Smooth muscle cell (in vitro differentiated cells): Measurements from ENCODE around the gene ZMYND8. TPM values are rescaled to one million over a fixed set of nuclear protein-coding genes. Genes with fewer than 3 reads are reported as not detected.

Experiments
- DNase-seq: peaks from one replicate; lab custom pipeline; 2025; ENCODE audit not compliant: unreplicated experiment; lab: John Stamatoyannopoulos, UW
- H2AFZ ChIP-seq: fragments of 200-600 bp; sonication (generic); 2 replicates; pipeline ENCODE4 v1.6.0; 2016; ENCODE audit warnings: antibody characterized with exemption, low read depth, mild to moderate bottlenecking
- H3F3A ChIP-seq: fragments of 200-600 bp; sonication (generic); 2 replicates; pipeline ENCODE4 v1.6.0; 2017; ENCODE audit warnings: antibody characterized with exemption, low read depth
- H3K27ac ChIP-seq: fragments of 200-600 bp; sonication (generic); 2 replicates; pipeline ENCODE4 v1.5.1; 2016; ENCODE audit warnings: low read depth, mild to moderate bottlenecking
- H3K27me3 ChIP-seq: fragments of 200-600 bp; sonication (generic); 2 replicates; pipeline ENCODE4 v1.6.1; 2016; ENCODE audit warnings: low read depth, mild to moderate bottlenecking
- H3K36me3 ChIP-seq: fragments of 200-600 bp; sonication (generic); 2 replicates; pipeline ENCODE4 v1.5.1; 2016; ENCODE audit warnings: low read depth
- H3K4me1 ChIP-seq: fragments of 200-600 bp; sonication (generic); 2 replicates; pipeline ENCODE4 v1.5.1; 2016; ENCODE audit warnings: low read depth
- H3K4me2 ChIP-seq: fragments of 200-600 bp; sonication (generic); 2 replicates; pipeline ENCODE4 v1.6.0; 2016; ENCODE audit warnings: mild to moderate bottlenecking
- H3K4me3 ChIP-seq: fragments of 200-600 bp; sonication (generic); 2 replicates; pipeline ENCODE4 v1.5.1; 2016; ENCODE audit warnings: mild to moderate bottlenecking
- H3K79me2 ChIP-seq: fragments of 200-600 bp; sonication (generic); 2 replicates; pipeline ENCODE4 v1.6.0; 2016; ENCODE audit warnings: low read depth, mild to moderate bottlenecking
- H3K9ac ChIP-seq: fragments of 200-600 bp; sonication (generic); 2 replicates; pipeline ENCODE4 v1.6.0; 2016; ENCODE audit warnings: low read depth
- H3K9me3 ChIP-seq: fragments of 200-600 bp; sonication (generic); replicated peaks from 2 replicates; pipeline ENCODE4 v1.5.1; 2016; ENCODE audit warnings: low read depth
- H4K20me1 ChIP-seq: fragments of 200-600 bp; sonication (generic); 2 replicates; pipeline ENCODE4 v1.6.0; 2016; ENCODE audit warnings: low read depth
- CTCF ChIP-seq: fragments of 200-600 bp; sonication (generic); IDR thresholded peaks from 2 replicates; pipeline ENCODE4 v1.5.1; 2017; ENCODE audit warnings: borderline replicate concordance, mild to moderate bottlenecking, antibody characterized with exemption; ENCODE audit not compliant: insufficient read depth, poor library complexity, severe bottlenecking
- WGBS: methylation state at CpG from one replicate; pipeline ENCODE4 v1.1.7; 2016; ENCODE audit warnings: low lambda C conversion rate; 5-methylcytosine and 5-hydroxymethylcytosine counted together
- polyA plus RNA-seq: library from polyadenylated mRNA; unstranded; fragments of >200 nt; fragmentation: Nextera tagmentation; extraction: Ambion mirVana; gene quantifications from 2 replicates; pipeline ENCODE4 v1.2.1, GENCODE V29; 2016
- total RNA-seq: library from RNA; depleted of rRNA; stranded (reverse); fragments of >200 nt; gene quantifications from 2 replicates; pipeline ENCODE4 v1.2.3, GENCODE V29; 2014

ZMYND8 gene
- total and polyA plus RNA-seq, 2 experiments from 2014 or later: 15.2 to 24.1 TPM

GRCh38 chr20:47181056-47181862, 175.2 kb downstream of the ZMYND8 start:
- WGBS: 66% methylated on average over 5 of the region's 5 CpGs
- H3K36me3 ChIP-seq: no peaks in the 10 kb centered on the region
- no peak overlapping the region for H3K4me2 ChIP-seq
- TF ChIP-seq CTCF: no peak
- H2AFZ ChIP-seq: no peak overlapping the region
- DNase-seq: no peak
- no peaks in the 10 kb centered on the region for H3K4me1 ChIP-seq
- H4K20me1 ChIP-seq: no peaks in the 10 kb centered on the region
- no peak overlapping the region for H3K27ac ChIP-seq
- H3K9me3 ChIP-seq: no peaks in the 10 kb centered on the region
- H3K9ac ChIP-seq: no peak overlapping the region
- H3K27me3 ChIP-seq: no peaks in the 10 kb centered on the region
- no peaks in the 10 kb centered on the region for H3F3A ChIP-seq
- H3K79me2 ChIP-seq: no peaks in the 10 kb centered on the region
- H3K4me3 ChIP-seq: no peak overlapping the region

DNA sequence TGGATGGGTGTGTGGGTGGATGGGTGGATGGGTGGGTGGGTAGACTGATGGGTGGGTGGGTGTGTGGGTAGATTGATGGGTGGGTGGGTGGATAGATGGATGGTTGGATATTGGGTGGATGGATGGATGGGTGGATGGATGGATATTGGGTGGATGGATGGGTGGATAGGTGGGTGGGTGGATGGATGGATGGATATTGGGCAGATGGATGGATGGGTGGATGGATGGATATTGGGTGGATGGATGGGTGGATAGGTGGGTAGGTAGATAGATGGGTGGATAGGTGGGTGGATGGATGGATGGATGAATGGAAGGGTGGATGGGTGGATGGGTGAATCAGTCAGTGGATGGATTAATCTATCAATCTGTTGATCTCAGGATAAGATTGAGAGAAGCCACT, 177.2 kb downstream of the ZMYND8 start:
- Histone ChIP-seq H2AFZ (no peak overlapping the region), H3K9ac (no peak overlapping the region), H3K27ac (no peak overlapping the region), H3K9me3 (no peaks in the 10 kb centered on the region), H3K36me3 (no peaks in the 10 kb centered on the region), H3K4me1 (no peaks in the 10 kb centered on the region), H4K20me1 (no peaks in the 10 kb centered on the region), H3K27me3 (no peaks in the 10 kb centered on the region), H3K4me3 (no peak overlapping the region), H3K79me2 (no peaks in the 10 kb centered on the region), H3F3A (no peaks in the 10 kb centered on the region), H3K4me2 (no peak overlapping the region)
- DNase-seq: no peak
- TF ChIP-seq CTCF: no peak

DNA sequence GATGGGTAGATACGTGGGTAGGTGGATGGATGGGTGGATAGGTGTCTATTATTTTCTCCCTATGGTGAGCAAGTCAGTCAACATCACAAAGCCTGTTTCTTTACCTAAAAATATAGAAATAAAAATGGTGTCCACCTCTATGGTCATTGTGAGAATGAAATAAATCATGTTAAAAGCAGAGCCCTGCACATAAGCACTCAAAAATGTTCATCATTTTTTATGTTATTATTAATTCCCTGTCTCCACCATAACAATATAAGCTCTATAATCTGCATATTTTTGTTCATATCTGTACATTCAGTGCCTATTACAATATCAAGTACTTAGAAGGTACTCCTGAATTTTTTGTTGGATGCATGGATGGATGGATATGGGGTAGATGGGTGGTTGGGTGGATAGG, 177.6 kb downstream of the ZMYND8 start:
- 100% methylated on average over 1 of the region's 1 CpG for WGBS
- no peak for DNase-seq

More for the DNA sequence above, 177.6 kb downstream of the ZMYND8 start:
- no peaks in the 10 kb centered on the region for H3K9me3 ChIP-seq
- H3K36me3 ChIP-seq: no peaks in the 10 kb centered on the region
- no peaks in the 10 kb centered on the region for H4K20me1 ChIP-seq
- H3K79me2 ChIP-seq: no peaks in the 10 kb centered on the region
- no peaks in the 10 kb centered on the region for H3F3A ChIP-seq
- no peak overlapping the region for H2AFZ ChIP-seq
- no peak overlapping the region for H3K4me2 ChIP-seq
- H3K27ac ChIP-seq: no peak overlapping the region
- H3K4me1 ChIP-seq: no peaks in the 10 kb centered on the region
- no peak for TF ChIP-seq CTCF
- no peaks in the 10 kb centered on the region for H3K27me3 ChIP-seq
- H3K4me3 ChIP-seq: no peak overlapping the region
- H3K9ac ChIP-seq: no peak overlapping the region
